Caco-2 (cell line): Measurements from ENCODE around the gene DEFB110. TPM values are rescaled to one million over a fixed set of nuclear protein-coding genes. Genes with fewer than 3 reads are reported as not detected.

Experiments used
- BruUV-seq: library from RNA; stranded (reverse); fragments of 400-500 nt; replicated peaks from 2 replicates; lab custom pipeline; 2021; lab: Mats Ljungman, UMichigan
- CTCF ChIA-PET: fragments of 300-600 bp; sonication (Branson Sonifier 250); formaldehyde crosslinking; loops from one replicate; lab custom pipeline; 2022; ENCODE audit warnings: antibody characterized with exemption; lab: Charles Lee
- POLR2A ChIA-PET: fragments of 300-600 bp; sonication (Branson Sonifier 250); formaldehyde crosslinking; loops from one replicate; lab custom pipeline; 2022; ENCODE audit warnings: antibody characterized with exemption; lab: Charles Lee
- DNase-seq, 2 experiments: peaks; one replicate each; pipeline versions ENCODE4 v3.0.0 to v3.0.0-alpha.2; 2020 to 2022
- H3K27me3 ChIP-seq: replicated peaks from 2 replicates; pipeline ENCODE4 v1.6.0; 2011; ENCODE audit warnings: low read length; ENCODE audit not compliant: control insufficient read depth, insufficient read depth
- H3K36me3 ChIP-seq: 2 replicates; pipeline ENCODE4 v1.5.1; 2011; ENCODE audit warnings: low read length; ENCODE audit not compliant: control insufficient read depth, insufficient read depth
- H3K4me1 ChIP-seq: fragments of 250-450 bp; sonication (Bioruptor Pico); 2 replicates; pipeline ENCODE4 v1.5.1; 2020; ENCODE audit warnings: mild to moderate bottlenecking
- H3K4me3 ChIP-seq: 2 replicates; pipeline ENCODE4 v1.5.1; 2011; ENCODE audit warnings: low read depth, mild to moderate bottlenecking, control low read depth, low read length
- H3K9me3 ChIP-seq: fragments of 250-450 bp; sonication (Bioruptor Pico); 2 replicates; pipeline ENCODE4 v1.5.1; 2020; ENCODE audit warnings: mild to moderate bottlenecking, moderate library complexity
- H3K27ac Mint-ChIP-seq: one replicate; pipeline ENCODE4 v1.8.0; 2022; ENCODE audit warnings: mixed read lengths; ENCODE audit not compliant: unreplicated experiment
- H3K27me3 Mint-ChIP-seq: one replicate; pipeline ENCODE4 v1.8.0; 2022; ENCODE audit warnings: mixed read lengths; ENCODE audit not compliant: insufficient read depth, unreplicated experiment
- H3K36me3 Mint-ChIP-seq: one replicate; pipeline ENCODE4 v1.8.0; 2022; ENCODE audit warnings: mild to moderate bottlenecking, mixed read lengths; ENCODE audit not compliant: insufficient read depth, unreplicated experiment
- H3K4me1 Mint-ChIP-seq: one replicate; pipeline ENCODE4 v1.8.0; 2022; ENCODE audit warnings: low read depth, mixed read lengths; ENCODE audit not compliant: unreplicated experiment
- H3K4me3 Mint-ChIP-seq: one replicate; pipeline ENCODE4 v1.8.0; 2022; ENCODE audit warnings: mild to moderate bottlenecking, moderate library complexity, mixed read lengths; ENCODE audit not compliant: unreplicated experiment
- H3K9me3 Mint-ChIP-seq: one replicate; pipeline ENCODE4 v1.8.0; 2022; ENCODE audit warnings: mixed read lengths; ENCODE audit not compliant: unreplicated experiment
- intact Hi-C: fragments of 100-400 bp; cut with micrococcal nuclease; formaldehyde crosslinking; loops from one replicate; pipeline ENCODE4 v1.10.0; 2022; ENCODE audit not compliant: unreplicated experiment
- total RNA-seq: library from RNA; stranded (reverse); gene quantifications from 2 replicates; pipeline ENCODE4 v1.2.3, GENCODE V29; 2022
- TF ChIP-seq, protein P1 (sequence below), 2 experiments: fragments of 200-600 bp in 1 of 2; IDR thresholded peaks; 1 replicate in 1 of 2; 2 replicates in 1 of 2; pipeline versions ENCODE4 v1.5.1 to v1.8.0; 2011 to 2022; ENCODE audit warnings: antibody characterized with exemption in 1 of 2, control low read depth in 1 of 2, inconsistent platforms in 1 of 2, low read depth in 1 of 2, low read length in 1 of 2, mild to moderate bottlenecking in 1 of 2, moderate library complexity in 1 of 2; ENCODE audit not compliant: insufficient read depth in 1 of 2, severe bottlenecking in 1 of 2, unreplicated experiment in 1 of 2

Gene DEFB110
- total RNA-seq, 1 experiment from 2014 or later = not detected

GRCh38 chr6:49978332-49979226 is 43.2 kb downstream of the DEFB110 start:
- TF ChIP-seq, protein P1, sequence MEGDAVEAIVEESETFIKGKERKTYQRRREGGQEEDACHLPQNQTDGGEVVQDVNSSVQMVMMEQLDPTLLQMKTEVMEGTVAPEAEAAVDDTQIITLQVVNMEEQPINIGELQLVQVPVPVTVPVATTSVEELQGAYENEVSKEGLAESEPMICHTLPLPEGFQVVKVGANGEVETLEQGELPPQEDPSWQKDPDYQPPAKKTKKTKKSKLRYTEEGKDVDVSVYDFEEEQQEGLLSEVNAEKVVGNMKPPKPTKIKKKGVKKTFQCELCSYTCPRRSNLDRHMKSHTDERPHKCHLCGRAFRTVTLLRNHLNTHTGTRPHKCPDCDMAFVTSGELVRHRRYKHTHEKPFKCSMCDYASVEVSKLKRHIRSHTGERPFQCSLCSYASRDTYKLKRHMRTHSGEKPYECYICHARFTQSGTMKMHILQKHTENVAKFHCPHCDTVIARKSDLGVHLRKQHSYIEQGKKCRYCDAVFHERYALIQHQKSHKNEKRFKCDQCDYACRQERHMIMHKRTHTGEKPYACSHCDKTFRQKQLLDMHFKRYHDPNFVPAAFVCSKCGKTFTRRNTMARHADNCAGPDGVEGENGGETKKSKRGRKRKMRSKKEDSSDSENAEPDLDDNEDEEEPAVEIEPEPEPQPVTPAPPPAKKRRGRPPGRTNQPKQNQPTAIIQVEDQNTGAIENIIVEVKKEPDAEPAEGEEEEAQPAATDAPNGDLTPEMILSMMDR (IDR thresholded peaks at IDR 0.05; ENCODE audit: insufficient read depth in 1 of 2, low read depth in 1 of 2, low read length in 1 of 2, severe bottlenecking in 1 of 2, unreplicated experiment in 1 of 2) = no peak
- Histone ChIP-seq H3K9me3 (no peaks in the 10 kb centered on the region), H3K4me3 (no peak overlapping the region), H3K36me3 (no peaks in the 10 kb centered on the region), H3K4me1 (no peaks in the 10 kb centered on the region), H3K27me3 (no peaks in the 10 kb centered on the region)
- H3K4me3 Mint-ChIP-seq = no peak overlapping the region
- no peak for DNase-seq
- intact Hi-C loops = no loop called here
- no peaks in the 10 kb centered on the region for H3K36me3 Mint-ChIP-seq
- ChIA-PET POLR2A (no interaction called here), CTCF (no interaction called here)
- no peaks in the 10 kb centered on the region for H3K4me1 Mint-ChIP-seq
- H3K9me3 Mint-ChIP-seq = no peaks in the 10 kb centered on the region
- BruUV-seq = no TSS peak
- H3K27me3 Mint-ChIP-seq = no peaks in the 10 kb centered on the region
- H3K27ac Mint-ChIP-seq = no peak overlapping the region

DNA sequence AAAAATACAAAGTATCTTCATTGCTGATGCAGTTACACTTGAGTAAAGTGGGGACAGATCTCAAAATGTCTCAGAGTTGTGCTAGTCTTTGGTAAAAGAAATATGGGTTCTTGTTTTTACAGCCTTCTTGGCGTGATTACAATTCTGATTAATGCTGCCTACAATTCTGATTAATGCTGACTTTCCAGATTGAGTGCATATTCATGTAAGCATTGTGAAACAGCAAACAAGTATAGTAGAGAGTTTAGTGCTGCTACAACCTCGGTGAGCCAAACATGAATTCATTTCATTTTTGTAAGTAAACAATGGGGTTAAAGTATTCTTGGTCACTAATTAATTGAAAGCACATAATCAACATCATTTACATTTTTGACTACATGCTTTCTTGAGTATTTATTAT is 52.2 kb downstream of the DEFB110 start, which contains the start of gene DEFB113:
TSS of gene DEFB113 (minus strand) at position 21 of the 400 bp plus-strand sequence. CDS start at position 21, 0 bp downstream.
- Histone ChIP-seq H3K36me3 (no peaks in the 10 kb centered on the region), H3K9me3 (no peaks in the 10 kb centered on the region), H3K4me3 (no peak within 1 kb of the TSS), H3K27me3 (no peaks in the 10 kb centered on the region), H3K4me1 (no peaks in the 10 kb centered on the region)
- TF ChIP-seq, protein P1 (IDR thresholded peaks at IDR 0.05; ENCODE audit: insufficient read depth in 1 of 2, low read depth in 1 of 2, low read length in 1 of 2, severe bottlenecking in 1 of 2, unreplicated experiment in 1 of 2) = no peak
- intact Hi-C loops = no loop called here
- Mint-ChIP-seq H3K9me3 (no peaks in the 10 kb centered on the region), H3K36me3 (no peaks in the 10 kb centered on the region), H3K27me3 (peaks cover 3% of the 10 kb centered on the region), H3K27ac (no peak within 1 kb of the TSS), H3K4me1 (no peaks in the 10 kb centered on the region), H3K4me3 (no peak within 1 kb of the TSS)
- ChIA-PET POLR2A (no interaction called here), CTCF (no interaction called here)
- DNase-seq = no peak
- BruUV-seq = no TSS peak

Other genes starting within 250 kb of the DEFB110 start
- gene PGK2, start 234.7 kb downstream of the DEFB110 start, total RNA-seq = not detected in 2 replicates
- not detected in 2 replicates for gene CRISP1, start 155.5 kb downstream of the DEFB110 start, total RNA-seq
- not detected in 2 replicates for gene DEFB114, start 57.8 kb downstream of the DEFB110 start, total RNA-seq
- not detected in 2 replicates for gene DEFB113, start 52.4 kb downstream of the DEFB110 start, total RNA-seq
- gene DEFB112, start 27.9 kb upstream of the DEFB110 start, total RNA-seq = not detected in 2 replicates